KBM-7 (cell line): ENCODE data around the gene IL4I1.
"Not testable (repeated sequence)": the region's sequence is repeated elsewhere in the genome, so short reads cannot be mapped to it uniquely, and the experiment has no call there.

Source experiments
- DNase-seq: peaks from one replicate; pipeline ENCODE4 v3.0.0-alpha.2; 2015
- in situ Hi-C: fragments of 300-500 bp; cut with MboI; formaldehyde crosslinking; loops from 2 replicates; pipeline ENCODE4 v1.14.3; 2020; ENCODE audit warnings: low sequenced_read_pairs, low pct_unique_long_range_greater_than_20kb, mixed read lengths

IL4I1 gene

DNA sequence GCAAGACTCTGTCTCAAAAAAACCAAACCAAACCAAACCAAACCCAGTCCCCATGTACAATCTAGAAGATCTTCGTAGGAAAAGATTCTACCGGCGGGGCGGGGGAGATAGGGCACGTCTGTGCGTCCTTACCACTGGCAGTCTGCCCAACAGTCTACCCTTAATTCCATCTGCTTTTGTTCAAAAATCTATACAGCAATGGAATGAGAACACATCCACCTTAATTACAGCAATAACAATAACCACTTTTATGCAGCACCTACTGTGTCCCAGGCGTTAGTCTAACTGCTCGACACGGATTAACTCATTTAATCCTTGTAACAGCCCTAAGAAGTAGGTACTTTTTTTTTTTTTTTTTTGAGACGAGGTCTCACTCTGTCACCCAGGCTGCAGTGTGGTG, 29.8 kb upstream of the IL4I1 start:
- in situ Hi-C loops = no loop called here

GRCh38 chr19:49925486-49925885, 28.8 kb upstream of the IL4I1 start:
- in situ Hi-C loops = no loop called here
- DNase-seq = no peak

More for the DNA sequence above, 29.8 kb upstream of the IL4I1 start:
- DNase-seq = no peak

DNA sequence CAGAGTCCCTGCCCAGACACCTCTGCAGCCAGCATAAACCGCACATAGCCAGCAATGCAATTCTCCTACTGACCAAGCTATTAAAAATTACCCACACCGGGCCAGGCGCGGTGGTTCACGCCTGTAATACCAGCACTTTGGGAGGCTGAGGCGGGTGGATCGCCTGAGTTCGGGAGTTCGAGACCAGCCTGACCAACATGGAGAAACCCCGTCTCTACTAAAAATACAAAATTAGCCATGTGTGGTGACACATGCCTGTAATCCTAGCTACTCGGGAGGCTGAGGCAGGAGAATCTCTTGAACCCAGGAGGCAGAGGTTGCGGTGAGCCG, 28.2 kb upstream of the IL4I1 start:
- DNase-seq, in situ Hi-C loops: not testable (repeated sequence)

DNA sequence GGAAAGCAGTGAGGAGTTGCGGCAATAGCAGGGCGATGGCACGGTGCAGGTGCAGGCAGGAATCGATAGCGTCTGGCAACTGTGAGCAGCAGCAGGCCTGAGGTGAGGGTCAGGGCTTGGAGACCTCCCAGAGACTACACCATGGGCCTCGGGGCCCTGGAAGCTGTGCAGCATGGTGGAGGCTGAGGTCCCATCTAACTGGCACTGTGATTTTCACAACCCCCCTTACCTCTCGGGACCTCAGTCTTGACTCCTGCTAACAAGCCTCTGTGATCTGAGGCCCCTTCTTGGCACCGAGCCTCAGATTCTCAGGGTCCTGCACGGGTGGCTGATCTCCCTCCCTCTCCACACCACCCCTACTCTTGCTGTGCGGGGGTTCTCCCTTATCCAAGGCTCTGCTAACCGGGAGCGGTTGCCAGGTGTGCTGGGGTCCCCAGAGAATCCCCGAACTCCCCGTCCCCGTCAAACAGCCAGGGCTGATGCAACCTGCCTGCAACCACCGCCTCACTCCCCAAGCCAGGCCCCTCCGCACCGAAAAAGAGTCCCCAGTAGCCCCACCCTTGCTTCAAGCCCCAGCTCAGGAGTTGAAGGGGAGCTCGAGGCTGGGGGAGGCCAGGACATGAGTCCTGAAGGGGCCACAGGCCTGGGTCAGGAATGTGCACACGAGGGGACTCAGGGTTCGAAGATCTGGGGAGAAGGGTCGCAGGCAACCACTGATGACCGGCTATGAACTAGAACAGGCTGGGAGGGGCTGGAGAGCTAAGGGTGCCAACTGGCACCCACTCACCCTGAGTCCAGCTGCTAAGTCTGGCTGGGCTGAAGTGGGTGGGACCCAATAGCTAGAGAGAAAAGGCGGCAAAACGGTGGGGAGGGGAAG, 27.6 kb upstream of the IL4I1 start:
- in situ Hi-C loops = no loop called here
- no peak for DNase-seq

GRCh38 chr19:49923055-49924003, 26.6 kb upstream of the IL4I1 start:
- DNase-seq = no peak
- in situ Hi-C loops = no loop called here

DNA sequence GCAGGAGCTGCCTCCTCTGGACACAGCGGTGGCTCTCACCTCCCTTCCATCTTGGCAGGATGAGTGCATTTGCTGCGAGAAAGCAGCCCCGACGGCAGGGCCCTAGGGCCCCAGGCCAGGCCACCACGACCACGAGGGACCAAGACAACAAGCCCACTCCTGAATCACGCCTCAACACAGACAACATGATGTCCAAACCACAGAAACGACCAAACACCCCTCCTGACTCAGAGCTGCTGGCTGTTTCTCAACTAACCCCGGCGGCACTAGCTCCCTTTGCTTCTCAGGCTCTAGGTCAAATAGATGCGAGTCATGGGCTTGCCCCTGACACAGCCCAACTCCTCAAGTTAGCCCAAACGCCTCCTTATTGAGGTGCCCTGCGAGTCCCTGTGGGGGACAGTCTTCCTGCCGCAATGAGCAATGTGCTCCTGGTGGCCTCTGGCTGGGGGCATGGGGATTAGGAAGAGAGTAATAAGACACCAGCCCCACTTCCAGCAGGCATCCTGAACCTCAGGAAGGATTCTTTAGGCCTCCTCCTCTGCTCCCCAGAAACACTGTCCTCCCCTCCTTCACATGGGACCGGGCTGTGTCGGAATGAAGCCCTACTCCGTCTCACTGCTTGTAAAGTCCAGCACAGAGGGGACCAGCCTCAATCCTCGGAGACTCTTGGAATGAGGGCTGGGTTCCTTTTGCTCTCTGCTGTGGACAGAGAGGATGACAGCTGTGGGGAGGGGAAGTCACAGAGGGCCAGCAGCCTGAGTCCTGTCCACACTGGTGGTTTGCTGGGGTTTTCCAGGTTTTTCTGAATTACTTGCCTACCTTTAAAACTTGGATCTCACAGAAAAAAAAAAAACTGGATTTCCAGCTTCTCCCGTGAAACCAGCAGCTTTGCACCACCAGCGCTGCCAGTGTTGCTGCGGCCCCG, 25.4 kb upstream of the IL4I1 start:
- DNase-seq = no peak
- in situ Hi-C loops = no loop called here

DNA sequence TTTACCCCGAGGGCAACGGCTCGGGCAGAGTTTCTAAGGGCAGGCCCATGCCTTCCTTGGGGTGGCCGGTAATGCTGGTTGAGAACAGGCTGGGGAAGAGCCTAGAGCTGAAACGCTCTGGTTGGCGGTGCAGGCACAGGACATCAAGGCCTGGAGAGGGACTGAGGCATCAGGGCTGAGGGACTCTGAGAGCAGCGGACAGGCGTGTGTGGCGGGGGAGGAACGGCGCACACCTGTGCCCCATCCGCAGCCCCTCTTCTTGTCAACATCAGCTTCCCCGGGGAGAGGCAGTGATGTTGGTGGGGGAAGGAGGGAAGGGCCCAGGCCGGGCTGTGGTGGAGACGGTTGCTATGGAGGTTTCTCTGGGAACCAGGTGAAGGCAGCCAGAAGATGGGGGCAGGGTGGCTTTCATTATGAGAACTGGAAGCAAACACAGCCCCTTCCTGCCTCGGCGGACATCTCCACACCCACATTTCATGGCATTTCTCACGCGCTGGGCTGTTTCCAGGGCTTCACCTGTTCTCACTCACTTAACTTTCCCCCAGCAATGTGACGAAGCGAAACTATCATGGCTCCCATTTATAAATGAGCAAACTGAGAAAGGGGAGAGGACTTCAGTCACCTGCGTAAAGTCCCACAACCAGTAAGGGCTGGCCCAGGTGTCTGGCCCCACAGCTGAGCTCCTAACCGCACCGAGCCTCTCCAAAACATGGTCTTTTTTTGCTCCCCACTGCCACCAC, 24.1 kb upstream of the IL4I1 start:
- DNase-seq = no peak
- in situ Hi-C loops = no loop called here

DNA sequence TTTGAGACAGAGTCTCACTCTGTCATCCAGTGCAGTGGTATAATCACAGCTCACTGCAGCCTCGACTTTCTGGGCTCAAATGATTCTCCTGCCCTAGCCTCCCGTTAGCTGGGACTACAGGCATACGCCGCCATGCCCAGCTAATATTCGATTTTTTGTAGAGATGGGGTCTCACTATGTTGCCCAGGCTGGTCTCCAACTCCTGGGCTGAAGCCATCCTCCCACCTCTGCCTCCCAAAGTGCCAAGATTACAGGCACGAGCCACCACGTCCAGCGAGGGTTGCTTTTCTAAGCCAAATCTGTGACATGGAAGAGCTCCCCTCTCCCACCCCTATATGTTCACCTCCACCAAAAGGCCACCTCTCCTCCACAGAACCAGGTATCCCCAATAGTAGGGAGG, 21.4 kb upstream of the IL4I1 start:
- in situ Hi-C loops = no loop called here
- no peak for DNase-seq

DNA sequence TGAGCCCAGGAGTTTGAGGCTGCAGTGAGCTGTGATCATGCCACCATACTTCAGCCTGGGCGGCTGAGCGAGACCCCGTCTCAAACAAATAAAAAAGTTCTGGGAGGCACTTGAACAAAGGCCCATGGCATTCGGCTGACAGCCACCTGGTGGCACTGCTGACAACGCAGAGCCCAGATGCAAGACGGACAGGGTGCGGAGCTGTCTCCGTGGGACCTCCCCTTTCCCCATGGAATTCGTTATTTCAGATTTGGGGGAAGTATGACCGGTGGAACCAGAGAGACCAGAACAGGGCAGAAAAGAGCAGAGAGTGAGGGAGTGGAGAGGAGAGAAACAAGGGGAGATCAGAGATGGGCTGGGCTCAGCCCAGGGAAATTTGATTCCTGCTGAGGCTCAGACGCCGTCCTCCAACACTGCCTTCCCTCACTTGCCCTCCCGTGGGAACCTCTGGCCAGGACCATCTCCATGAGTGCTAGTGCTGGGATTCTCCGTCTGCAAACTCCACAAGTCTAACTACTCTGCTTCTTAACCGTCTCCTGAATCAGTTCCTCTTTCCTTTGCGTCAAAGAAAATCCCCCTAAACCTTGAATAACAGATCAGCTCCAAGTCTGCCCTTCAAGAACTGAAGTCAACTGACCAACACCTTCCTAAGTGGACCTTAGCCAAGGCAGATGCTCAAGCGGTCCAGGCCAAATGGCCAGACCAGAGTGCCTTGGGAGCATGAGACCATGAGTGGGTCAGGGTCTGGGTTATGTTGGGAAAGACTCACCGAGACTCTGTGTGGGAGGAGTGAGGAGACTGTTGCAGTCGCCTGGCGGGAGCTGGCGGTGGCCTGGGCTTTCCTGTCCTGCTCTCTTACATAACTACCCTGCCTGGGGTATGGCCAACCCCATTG, 20.4 kb upstream of the IL4I1 start:
- in situ Hi-C loops = no loop called here
- peak; percentile 40 for DNase-seq

DNA sequence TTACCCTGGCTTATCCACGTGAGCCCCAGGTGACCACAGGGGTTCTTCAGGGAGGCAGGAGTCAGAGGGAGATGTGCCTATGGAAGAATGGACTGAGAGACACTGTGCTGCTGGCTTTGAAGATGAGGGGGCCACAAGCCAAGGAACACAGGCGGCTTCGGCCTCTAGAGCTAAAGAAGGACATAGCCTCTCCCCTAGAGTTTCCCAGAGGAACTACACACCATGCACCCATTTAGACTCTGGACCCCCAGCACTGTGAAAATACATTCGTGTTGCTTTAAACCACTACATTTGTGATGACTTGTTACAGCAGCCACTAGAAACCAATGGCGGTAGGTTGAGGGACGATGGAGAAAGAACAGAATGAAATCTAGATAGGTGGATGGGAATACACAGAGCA, 18.6 kb upstream of the IL4I1 start:
- in situ Hi-C loops = no loop called here
- no peak for DNase-seq

- no peak for DNase-seq
- in situ Hi-C loops = no loop called here
Observed at GRCh38 chr19:49913720-49914119, 17.0 kb upstream of the IL4I1 start.

DNA sequence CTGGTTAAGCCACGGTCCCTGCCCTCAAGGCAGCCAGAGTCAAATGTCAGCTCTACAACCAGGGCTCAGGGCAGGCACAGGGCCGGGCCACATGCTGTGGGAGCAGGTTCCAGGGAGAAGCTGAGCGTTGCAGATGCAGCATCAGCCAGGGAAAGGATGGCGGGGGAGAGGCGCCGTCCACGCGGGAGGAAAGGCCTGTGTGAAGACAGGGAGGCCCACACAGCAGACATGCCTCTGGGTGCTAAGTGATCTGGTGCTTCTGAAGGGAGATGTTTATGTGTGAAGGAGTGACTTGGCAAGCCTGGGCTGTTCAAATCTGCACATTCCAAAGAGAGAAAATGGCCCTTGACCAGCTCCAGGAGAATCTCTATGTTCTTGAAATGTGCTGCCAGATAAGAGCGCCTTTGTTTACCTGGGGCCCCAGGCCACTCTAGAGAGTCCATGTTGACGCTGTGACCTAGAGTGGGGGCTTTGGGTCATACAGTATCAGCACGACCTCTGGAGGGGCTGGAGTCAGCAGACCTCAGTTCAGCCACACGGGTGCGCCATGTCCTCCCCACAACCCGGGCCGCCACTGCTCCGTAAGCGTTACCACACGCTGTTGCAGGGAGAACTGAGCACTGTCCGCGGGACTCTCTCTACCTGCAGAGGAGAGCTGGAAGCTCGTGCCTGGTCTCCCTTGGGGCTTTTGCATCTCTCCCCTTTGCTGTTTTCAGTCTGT, 16.4 kb upstream of the IL4I1 start:
- DNase-seq = no peak
- in situ Hi-C loops = no loop called here

DNA sequence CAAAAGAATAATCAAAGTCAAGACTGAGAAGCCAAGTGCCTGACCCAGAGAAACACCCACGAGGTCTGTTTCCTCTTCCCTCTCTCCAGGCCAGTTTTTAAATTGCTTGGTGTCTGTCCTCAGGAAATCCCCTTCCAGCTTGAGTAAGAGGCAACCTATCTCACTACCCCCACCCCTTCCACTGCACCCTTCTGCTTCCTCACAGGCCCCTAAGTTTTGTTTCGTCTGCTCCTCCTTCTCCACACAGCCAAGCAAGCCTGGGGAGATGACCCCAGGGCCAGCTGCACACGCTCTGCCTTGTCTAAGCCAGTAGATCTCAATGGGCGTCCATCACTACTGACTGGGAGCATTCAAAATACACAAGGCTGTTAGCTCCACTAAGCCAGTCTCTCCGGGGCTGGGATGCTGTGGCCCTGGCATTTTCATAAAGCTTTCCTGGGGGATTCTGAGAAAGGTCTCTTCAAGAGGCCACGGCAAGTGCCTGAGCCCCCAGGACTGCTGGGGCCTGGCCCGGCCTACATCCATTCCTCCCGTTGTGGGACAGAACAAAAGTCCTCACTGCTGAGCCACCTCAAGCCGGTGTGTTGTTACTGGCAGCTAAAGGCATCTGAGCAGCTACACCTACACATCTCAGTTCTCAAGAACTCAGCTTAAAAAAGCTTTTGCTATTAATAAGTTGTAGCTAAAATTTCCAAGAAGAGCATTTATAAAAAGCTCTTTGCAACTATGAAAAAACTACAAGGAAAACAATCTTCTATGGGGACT, 14.9 kb upstream of the IL4I1 start:
- in situ Hi-C loops = no loop called here
- DNase-seq = peak; percentile 55

- in situ Hi-C loops = no loop called here
- DNase-seq = no peak
Observed at GRCh38 chr19:49910179-49910578, 13.5 kb upstream of the IL4I1 start.

DNA sequence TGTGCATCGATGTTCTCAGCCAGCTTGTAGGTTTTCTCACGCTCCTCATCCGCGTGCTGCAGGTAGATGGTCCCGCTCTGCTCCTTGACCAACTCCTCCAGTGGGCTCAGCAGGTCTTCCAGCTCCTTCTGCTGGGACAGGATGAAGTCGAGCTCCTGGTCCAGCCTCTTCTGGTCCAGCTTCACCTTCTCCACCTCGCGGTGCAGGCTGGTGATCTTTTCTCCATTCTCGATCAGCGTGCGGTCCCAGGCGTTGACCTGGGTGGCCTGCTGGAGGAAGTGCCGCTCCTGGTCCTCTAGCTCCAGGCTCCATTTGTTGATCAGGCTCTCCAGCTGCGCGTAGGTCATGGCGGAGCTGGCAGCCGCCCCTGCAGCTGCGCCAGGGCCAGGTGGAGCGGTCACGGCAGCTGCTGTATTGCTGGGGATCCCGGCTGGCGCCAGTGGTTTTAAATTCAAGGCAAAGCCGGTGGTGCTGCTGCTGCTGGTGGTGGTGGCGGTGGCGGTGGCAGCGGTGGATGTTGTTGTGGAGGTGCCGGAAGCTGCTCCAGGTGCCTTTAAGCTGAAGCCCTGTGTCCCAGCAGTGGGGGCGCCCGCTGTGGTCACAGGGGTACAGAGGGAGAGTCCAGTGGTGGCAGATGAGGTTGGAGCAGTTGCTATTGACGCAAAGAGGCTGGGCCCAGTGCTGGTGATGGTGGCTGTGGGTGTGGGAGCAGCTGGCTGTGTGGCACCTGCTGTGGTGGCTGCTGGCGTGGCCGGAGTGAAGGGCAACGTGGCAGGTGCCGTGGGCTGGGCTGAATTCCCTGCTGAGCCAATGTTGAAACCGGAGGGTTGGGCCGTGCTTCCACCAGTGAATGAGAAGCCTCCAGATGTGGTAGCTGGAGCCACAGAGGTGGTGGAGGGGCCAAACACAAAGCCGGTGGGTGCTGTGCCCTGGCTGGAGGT, 12.1 kb upstream of the IL4I1 start:
- DNase-seq = no peak
- in situ Hi-C loops = no loop called here
